KMS-11 (cell line): ENCODE results near the gene URB1.

Experiments used
- H2AFZ ChIP-seq: fragments of 200-600 bp; sonication (generic); 2 replicates; pipeline ENCODE4 v1.6.1; 2016; ENCODE audit warnings: antibody characterized with exemption, mixed run types, low read depth
- H3K27ac ChIP-seq: fragments of 200-600 bp; sonication (generic); 2 replicates; pipeline ENCODE4 v1.6.1; 2016; ENCODE audit warnings: mild to moderate bottlenecking, mixed run types
- H3K27me3 ChIP-seq: fragments of 200-600 bp; sonication (generic); 2 replicates; pipeline ENCODE4 v1.6.1; 2017; ENCODE audit warnings: mild to moderate bottlenecking, low read depth, mixed run types, moderate library complexity; ENCODE audit not compliant: insufficient read depth
- H3K36me3 ChIP-seq: fragments of 200-600 bp; sonication (generic); 2 replicates; pipeline ENCODE4 v1.6.1; 2017; ENCODE audit warnings: mild to moderate bottlenecking, mixed run types; ENCODE audit not compliant: insufficient read depth
- H3K4me1 ChIP-seq: fragments of 200-600 bp; sonication (generic); 2 replicates; pipeline ENCODE4 v1.6.1; 2016; ENCODE audit warnings: mild to moderate bottlenecking, low read depth, mixed run types; ENCODE audit not compliant: poor library complexity, severe bottlenecking
- H3K4me2 ChIP-seq: fragments of 200-600 bp; sonication (generic); 2 replicates; pipeline ENCODE4 v1.7.0; 2016; ENCODE audit warnings: mild to moderate bottlenecking, mixed run types
- H3K4me3 ChIP-seq: fragments of 200-600 bp; sonication (generic); IDR thresholded peaks from 2 replicates; pipeline ENCODE4 v1.6.1; 2017; ENCODE audit warnings: low read depth, low read length, mixed read lengths; ENCODE audit not compliant: insufficient read depth
- H3K79me2 ChIP-seq: fragments of 200-600 bp; sonication (generic); 2 replicates; pipeline ENCODE4 v1.6.1; 2016; ENCODE audit warnings: low read depth, mixed run types; ENCODE audit not compliant: insufficient read depth
- H3K9ac ChIP-seq: fragments of 200-600 bp; sonication (generic); 2 replicates; pipeline ENCODE4 v1.6.1; 2016; ENCODE audit warnings: mild to moderate bottlenecking, mixed run types
- H4K20me1 ChIP-seq: fragments of 200-600 bp; sonication (generic); 2 replicates; pipeline ENCODE4 v1.6.1; 2016; ENCODE audit warnings: mild to moderate bottlenecking, mixed run types; ENCODE audit not compliant: insufficient read depth
- TF ChIP-seq, protein P1 (sequence below): fragments of 200-600 bp; sonication (generic); conservative IDR thresholded peaks from 2 replicates; pipeline ENCODE4 v1.6.1; 2017; ENCODE audit warnings: low read depth, mild to moderate bottlenecking, antibody characterized with exemption, low read length, moderate library complexity, mixed read lengths

Gene URB1

DNA sequence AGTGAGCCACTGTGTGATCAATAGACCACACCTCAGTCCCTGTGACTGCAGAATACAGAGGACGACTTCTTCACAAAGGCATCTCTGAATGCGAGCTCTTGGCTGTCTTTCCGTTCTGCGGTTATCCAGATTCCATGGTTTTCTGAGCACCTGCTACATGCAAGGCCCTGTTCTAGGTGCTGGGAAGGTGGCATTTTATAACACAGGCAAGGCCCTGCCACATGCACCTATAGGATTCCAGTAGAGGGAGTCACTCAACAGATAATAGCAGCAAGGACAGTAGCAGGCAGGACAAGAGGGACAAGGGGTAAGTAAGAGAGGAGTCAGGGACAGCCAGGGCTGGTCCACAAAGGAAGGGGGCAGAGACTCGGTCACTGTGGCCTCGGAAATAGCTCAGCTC is 9.0 kb downstream of the URB1 start:
- Histone ChIP-seq H3K27me3 (no peaks in the 10 kb centered on the region), H2AFZ (no peak overlapping the region), H3K4me1 (peaks cover 15% of the 10 kb centered on the region), H3K27ac (no peak overlapping the region), H3K4me2 (no peak overlapping the region), H3K9ac (no peak overlapping the region), H4K20me1 (peaks cover 26% of the 10 kb centered on the region), H3K79me2 (peaks cover 39% of the 10 kb centered on the region), H3K4me3 (no peak overlapping the region), H3K36me3 (peaks cover 6% of the 10 kb centered on the region; the same call in 1 of the 2 replicates)
- TF ChIP-seq, protein P1, sequence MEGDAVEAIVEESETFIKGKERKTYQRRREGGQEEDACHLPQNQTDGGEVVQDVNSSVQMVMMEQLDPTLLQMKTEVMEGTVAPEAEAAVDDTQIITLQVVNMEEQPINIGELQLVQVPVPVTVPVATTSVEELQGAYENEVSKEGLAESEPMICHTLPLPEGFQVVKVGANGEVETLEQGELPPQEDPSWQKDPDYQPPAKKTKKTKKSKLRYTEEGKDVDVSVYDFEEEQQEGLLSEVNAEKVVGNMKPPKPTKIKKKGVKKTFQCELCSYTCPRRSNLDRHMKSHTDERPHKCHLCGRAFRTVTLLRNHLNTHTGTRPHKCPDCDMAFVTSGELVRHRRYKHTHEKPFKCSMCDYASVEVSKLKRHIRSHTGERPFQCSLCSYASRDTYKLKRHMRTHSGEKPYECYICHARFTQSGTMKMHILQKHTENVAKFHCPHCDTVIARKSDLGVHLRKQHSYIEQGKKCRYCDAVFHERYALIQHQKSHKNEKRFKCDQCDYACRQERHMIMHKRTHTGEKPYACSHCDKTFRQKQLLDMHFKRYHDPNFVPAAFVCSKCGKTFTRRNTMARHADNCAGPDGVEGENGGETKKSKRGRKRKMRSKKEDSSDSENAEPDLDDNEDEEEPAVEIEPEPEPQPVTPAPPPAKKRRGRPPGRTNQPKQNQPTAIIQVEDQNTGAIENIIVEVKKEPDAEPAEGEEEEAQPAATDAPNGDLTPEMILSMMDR: no peak

DNA sequence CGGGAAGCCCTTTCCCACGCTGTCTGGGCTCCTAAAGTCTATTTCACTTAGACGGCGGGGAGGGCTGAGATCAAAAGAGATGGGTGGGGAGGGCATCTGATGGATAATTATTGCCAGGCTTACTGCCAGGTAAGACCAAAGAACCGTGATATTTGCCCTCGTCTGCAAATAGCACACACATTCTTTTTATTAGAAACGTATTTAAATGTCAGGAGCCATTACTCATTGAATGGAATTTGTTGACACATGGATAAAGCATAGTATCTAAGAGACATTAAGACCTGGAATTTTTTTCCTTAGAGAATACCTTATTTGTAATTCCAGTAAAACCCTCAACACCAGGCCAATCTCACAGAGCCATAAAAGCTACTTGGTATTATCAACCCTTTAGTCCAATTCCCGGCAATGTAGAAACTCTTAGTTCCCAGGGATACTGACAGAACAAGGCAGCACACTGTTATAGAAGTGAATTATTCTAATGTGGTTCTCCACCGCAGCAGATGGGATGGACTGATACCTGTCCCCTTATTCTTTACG is 10.6 kb downstream of the URB1 start:
- Histone ChIP-seq H3K9ac (no peak overlapping the region), H3K36me3 (peaks cover 6% of the 10 kb centered on the region; the same call in 1 of the 2 replicates), H3K27ac (no peak overlapping the region), H3K4me1 (peaks cover under 1% of the 10 kb centered on the region), H2AFZ (no peak overlapping the region), H3K4me3 (no peak overlapping the region), H3K27me3 (no peaks in the 10 kb centered on the region), H4K20me1 (peaks cover 10% of the 10 kb centered on the region), H3K4me2 (no peak overlapping the region), H3K79me2 (peaks cover 23% of the 10 kb centered on the region; the same call in 1 of the 2 replicates)
- TF ChIP-seq, protein P1: no peak

DNA sequence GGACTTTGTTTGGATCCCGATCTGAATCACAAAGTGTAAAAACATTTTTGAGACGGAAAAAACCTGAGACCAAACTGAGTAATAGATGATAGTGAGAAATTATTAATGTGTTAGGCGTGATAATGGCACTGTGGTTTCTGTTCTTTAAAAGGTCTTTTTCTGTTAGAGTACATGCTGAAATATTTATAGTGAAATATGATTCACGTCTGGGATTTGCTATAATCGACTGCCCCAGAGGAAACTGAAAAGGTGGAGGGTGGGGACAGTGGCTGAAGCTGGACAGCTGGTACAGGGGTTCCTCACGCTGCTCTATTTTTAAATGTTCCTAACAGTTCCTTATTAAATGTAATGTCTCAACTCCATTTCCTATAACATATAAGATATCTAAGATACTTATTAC is 11.2 kb downstream of the URB1 start:
- H3K4me2 ChIP-seq: no peak overlapping the region
- TF ChIP-seq, protein P1: no peak
- no peak overlapping the region for H3K27ac ChIP-seq
- H3K36me3 ChIP-seq: peaks cover 6% of the 10 kb centered on the region; the same call in 1 of the 2 replicates
- H3K4me3 ChIP-seq: no peak overlapping the region
- H2AFZ ChIP-seq: no peak overlapping the region
- H4K20me1 ChIP-seq: peaks cover 4% of the 10 kb centered on the region
- H3K27me3 ChIP-seq: no peaks in the 10 kb centered on the region
- no peak overlapping the region for H3K9ac ChIP-seq
- peaks cover 17% of the 10 kb centered on the region; the same call in 1 of the 2 replicates for H3K79me2 ChIP-seq
- no peaks in the 10 kb centered on the region for H3K4me1 ChIP-seq

DNA sequence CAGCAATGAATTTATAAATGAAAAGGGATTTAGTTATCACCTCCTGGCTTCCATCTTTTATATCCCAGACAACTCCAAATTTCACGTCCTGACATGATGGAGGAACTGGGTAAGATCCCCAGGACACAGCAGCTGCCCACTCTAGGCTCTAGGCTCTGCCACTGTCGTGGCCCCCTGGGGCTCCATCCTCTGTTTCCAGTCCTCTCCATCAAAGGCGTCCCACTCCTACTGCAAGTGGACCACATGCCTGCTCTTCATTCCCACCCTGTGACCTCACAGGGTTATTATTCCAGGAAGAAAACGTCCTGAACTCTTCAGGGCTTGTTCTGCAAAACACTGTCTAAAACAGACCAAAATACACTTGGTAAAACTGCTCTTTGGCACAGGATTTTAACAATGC is 11.9 kb downstream of the URB1 start:
- H3K4me2 ChIP-seq: no peak overlapping the region
- no peaks in the 10 kb centered on the region for H3K27me3 ChIP-seq
- H4K20me1 ChIP-seq: no peaks in the 10 kb centered on the region
- H3K4me3 ChIP-seq: no peak overlapping the region
- peaks cover 6% of the 10 kb centered on the region; the same call in 1 of the 2 replicates for H3K36me3 ChIP-seq
- no peak overlapping the region for H2AFZ ChIP-seq
- H3K9ac ChIP-seq: no peak overlapping the region
- H3K4me1 ChIP-seq: no peaks in the 10 kb centered on the region
- TF ChIP-seq, protein P1: no peak
- H3K79me2 ChIP-seq: peaks cover 10% of the 10 kb centered on the region; the same call in 1 of the 2 replicates
- H3K27ac ChIP-seq: no peak overlapping the region
